ENCODE data around the gene PREPL.
"Not testable (repeated sequence)": the region's sequence is repeated elsewhere in the genome, so short reads cannot be mapped to it uniquely, and the experiment has no call there.

PREPL gene

GRCh38 chr2:44361330-44362206 lies at the start of gene PREPL, which contains the start of gene CAMKMT:
PREPL (minus strand) TSS chr2:44361494; CDS start chr2:44346342, 15,152 bp downstream.
CAMKMT (plus strand) TSS chr2:44361947.
- DNase-seq (ENCODE audit: low read depth in 2 of 2) = peak; percentile 93

GRCh38 chr2:44398243-44398897 lies 37.1 kb upstream of the PREPL start:
- DNase-seq (ENCODE audit: low read depth in 2 of 2) = no peak

GRCh38 chr2:44397447-44398175 lies 36.3 kb upstream of the PREPL start:
- DNase-seq (ENCODE audit: low read depth in 2 of 2) = peak; percentile 12 to 17

- DNase-seq (ENCODE audit: low read depth in 2 of 2) = no peak
Measured at GRCh38 chr2:44392338-44392943, 31.1 kb upstream of the PREPL start.

GRCh38 chr2:44389895-44390294 lies 28.6 kb upstream of the PREPL start:
- no peak for DNase-seq (ENCODE audit: low read depth in 2 of 2)

GRCh38 chr2:44388877-44389276 lies 27.6 kb upstream of the PREPL start:
- DNase-seq (ENCODE audit: low read depth in 2 of 2) = no peak

- DNase-seq (ENCODE audit: low read depth in 2 of 2) = not testable (repeated sequence)
Measured at GRCh38 chr2:44385226-44385625, 23.9 kb upstream of the PREPL start.

- DNase-seq (ENCODE audit: low read depth in 2 of 2) = no peak
Measured at GRCh38 chr2:44377486-44377885, 16.2 kb upstream of the PREPL start.

GRCh38 chr2:44372246-44372645 lies 11.0 kb upstream of the PREPL start:
- no peak for DNase-seq (ENCODE audit: low read depth in 2 of 2)

GRCh38 chr2:44371445-44371844 lies 10.2 kb upstream of the PREPL start:
- no peak for DNase-seq (ENCODE audit: low read depth in 2 of 2)

- DNase-seq (ENCODE audit: low read depth in 2 of 2) = no peak
Measured at GRCh38 chr2:44369392-44369791, 8.1 kb upstream of the PREPL start.

GRCh38 chr2:44367591-44367990 lies 6.3 kb upstream of the PREPL start:
- no peak for DNase-seq (ENCODE audit: low read depth in 2 of 2)

GRCh38 chr2:44364604-44365003 lies 3.3 kb upstream of the PREPL start:
- DNase-seq (ENCODE audit: low read depth in 2 of 2) = no peak

- no peak for DNase-seq (ENCODE audit: low read depth in 2 of 2)
Measured at GRCh38 chr2:44362207-44363015, 1.1 kb upstream of the PREPL start.

- no peak for DNase-seq (ENCODE audit: low read depth in 2 of 2)
Measured at GRCh38 chr2:44360749-44361329, 455 bp downstream of the PREPL start.

- DNase-seq (ENCODE audit: low read depth in 2 of 2) = no peak
Measured at GRCh38 chr2:44358503-44358902, 2.8 kb downstream of the PREPL start.

GRCh38 chr2:44354761-44355160 lies 6.5 kb downstream of the PREPL start:
- no peak for DNase-seq (ENCODE audit: low read depth in 2 of 2)

- no peak for DNase-seq (ENCODE audit: low read depth in 2 of 2)
Measured at GRCh38 chr2:44352510-44352909, 8.8 kb downstream of the PREPL start.

GRCh38 chr2:44351676-44352075 lies 9.6 kb downstream of the PREPL start:
- DNase-seq (ENCODE audit: low read depth in 2 of 2) = no peak

GRCh38 chr2:44351088-44351487 lies 10.2 kb downstream of the PREPL start:
- no peak for DNase-seq (ENCODE audit: low read depth in 2 of 2)

- DNase-seq (ENCODE audit: low read depth in 2 of 2) = no peak
Measured at GRCh38 chr2:44349506-44349905, 11.8 kb downstream of the PREPL start.

Measured in fibroblast of skin of left biceps (primary cell).